Loucy (cell line): ENCODE measurements around the gene FER.

Source experiments
- EZH2phosphoT487 ChIP-seq: fragments of 200-600 bp; IDR thresholded peaks from 2 replicates; pipeline ENCODE4 v1.6.1; 2018; ENCODE audit warnings: antibody characterized with exemption, mild to moderate bottlenecking, moderate library complexity, borderline replicate concordance
- TF ChIP-seq, protein P1 (sequence below): fragments of 200-600 bp; sonication (generic); conservative IDR thresholded peaks from 2 replicates; pipeline ENCODE4 v1.5.1; 2014; ENCODE audit warnings: mild to moderate bottlenecking, antibody characterized with exemption, low read length

DNA sequence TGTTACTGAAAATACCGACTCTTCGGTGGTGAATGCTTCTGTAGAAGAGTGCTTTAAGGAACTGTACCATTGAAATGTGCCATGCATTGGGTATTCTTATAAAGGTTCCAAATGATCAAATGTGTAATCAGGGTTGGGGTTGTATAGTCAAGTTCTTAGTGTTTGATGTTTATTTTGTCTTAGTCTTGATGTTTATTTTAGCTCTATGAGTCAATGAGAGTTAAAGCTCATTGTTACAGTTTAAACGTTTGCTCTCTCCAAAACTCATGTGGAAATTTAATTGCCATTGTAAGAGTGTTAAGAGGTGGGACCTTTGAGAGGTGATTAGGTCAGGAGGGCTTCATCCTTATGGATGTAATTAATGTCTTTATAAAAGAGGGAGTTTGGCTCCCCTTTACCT, 153.0 kb downstream of the FER start:
- TF ChIP-seq, protein P1, sequence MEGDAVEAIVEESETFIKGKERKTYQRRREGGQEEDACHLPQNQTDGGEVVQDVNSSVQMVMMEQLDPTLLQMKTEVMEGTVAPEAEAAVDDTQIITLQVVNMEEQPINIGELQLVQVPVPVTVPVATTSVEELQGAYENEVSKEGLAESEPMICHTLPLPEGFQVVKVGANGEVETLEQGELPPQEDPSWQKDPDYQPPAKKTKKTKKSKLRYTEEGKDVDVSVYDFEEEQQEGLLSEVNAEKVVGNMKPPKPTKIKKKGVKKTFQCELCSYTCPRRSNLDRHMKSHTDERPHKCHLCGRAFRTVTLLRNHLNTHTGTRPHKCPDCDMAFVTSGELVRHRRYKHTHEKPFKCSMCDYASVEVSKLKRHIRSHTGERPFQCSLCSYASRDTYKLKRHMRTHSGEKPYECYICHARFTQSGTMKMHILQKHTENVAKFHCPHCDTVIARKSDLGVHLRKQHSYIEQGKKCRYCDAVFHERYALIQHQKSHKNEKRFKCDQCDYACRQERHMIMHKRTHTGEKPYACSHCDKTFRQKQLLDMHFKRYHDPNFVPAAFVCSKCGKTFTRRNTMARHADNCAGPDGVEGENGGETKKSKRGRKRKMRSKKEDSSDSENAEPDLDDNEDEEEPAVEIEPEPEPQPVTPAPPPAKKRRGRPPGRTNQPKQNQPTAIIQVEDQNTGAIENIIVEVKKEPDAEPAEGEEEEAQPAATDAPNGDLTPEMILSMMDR, result no peak
- no peak for TF ChIP-seq EZH2phosphoT487
